NCI-H1930 (cell line): ENCODE measurements around the gene NCF4.

ENCODE experiments used
- DNase-seq, 2 experiments: peaks; one replicate each; lab custom pipeline; 2025; lab: John Stamatoyannopoulos, UW

NCF4 gene

DNA sequence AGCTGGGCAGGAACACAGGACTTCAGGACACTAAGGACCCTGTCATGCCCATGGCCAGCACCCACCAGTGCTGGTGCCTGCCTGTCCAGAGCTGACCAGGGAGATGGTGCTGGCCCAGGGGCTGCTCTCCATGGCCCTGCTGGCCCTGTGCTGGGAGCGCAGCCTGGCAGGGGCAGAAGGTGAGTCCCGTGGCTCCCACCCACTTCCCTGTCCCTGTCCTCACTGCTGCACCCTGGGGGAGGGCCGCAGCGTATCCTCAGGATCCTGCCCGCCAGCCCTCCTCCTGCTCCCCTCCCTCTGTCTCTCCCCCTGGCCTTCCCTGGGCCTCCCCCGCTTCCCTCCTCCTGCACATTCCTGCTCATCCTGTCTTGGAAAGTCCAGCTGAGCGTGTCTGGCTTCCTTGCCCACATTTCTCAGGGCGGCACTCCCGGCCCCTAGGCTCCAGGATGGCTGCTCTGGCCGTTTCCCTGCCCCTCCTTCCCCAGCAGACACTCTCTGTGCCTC is 61.4 kb downstream of the NCF4 start:
- no peak for DNase-seq

DNA sequence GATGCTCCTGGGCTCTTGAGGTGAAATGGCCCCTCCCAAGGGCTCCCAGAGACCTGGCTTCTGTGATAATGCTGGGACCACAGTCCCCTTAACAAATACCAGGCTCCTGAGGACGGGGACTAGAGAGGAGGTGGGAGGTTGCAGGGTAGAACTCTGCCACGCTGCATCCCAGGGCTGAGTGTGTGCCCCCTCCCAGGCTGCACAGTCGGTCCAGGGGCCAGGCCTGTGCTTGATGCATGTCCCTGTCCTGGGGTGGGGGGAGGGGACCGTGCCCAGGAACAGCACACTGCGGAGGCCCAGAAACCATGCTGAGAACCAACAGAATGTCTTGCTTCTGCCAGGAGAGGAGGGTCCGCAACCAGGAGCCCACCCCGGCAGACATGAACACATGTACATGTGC is 61.9 kb downstream of the NCF4 start:
- no peak for DNase-seq

DNA sequence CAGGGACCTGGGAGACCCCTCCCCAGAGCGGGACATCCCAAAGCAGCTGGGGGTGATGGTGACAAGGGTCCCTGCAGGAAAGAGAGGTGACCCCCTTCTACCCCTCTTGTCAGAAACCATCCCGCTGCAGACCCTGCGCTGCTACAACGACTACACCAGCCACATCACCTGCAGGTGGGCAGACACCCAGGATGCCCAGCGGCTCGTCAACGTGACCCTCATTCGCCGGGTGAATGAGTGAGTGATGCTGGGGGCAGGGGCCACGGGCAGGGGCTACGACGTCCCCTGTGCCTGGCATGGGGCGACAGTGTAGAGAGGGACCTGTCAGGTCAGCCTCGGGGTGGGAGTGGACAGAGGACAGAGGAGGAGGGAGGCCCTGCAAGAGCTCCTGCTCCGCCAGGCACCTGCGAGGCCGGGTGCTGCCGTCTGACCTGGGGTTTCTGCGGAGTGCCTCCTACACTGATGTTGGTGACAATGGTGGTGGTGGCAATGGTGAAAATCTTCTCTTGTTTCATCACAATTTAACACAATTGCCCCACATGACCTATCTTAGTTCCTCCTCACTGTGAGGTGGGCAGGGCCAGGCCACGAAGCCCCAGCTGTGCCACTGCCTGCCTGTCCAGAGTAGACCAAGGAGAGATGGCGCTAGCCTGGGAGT is 62.5 kb downstream of the NCF4 start:
- DNase-seq, result no peak

DNA sequence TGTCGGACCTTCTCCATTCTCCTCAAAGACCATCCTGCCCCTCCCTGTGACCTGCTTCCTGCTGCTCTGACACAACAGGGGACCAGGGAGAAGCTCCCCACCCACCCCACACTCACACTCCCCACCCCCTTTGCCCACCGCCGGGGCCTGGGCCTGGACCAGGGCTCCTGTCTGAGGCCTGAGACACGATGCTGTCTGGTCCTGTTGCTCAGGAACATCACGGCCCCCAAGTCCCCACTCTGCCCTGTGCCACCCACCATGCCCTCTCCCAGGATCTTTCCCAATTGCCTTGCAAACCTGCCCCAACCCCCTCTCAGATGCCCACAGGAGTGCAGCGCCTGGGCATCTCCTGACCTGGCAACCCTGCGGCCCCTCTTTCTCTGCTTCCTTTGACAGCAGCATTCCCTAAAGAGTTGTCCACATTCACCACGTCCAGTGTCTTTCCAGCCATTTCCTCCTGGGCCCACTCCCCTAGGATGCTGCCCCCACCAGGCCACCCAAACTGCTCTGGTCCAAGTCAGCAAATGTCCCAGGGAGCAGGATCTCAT is 63.4 kb downstream of the NCF4 start:
- no peak for DNase-seq

DNA sequence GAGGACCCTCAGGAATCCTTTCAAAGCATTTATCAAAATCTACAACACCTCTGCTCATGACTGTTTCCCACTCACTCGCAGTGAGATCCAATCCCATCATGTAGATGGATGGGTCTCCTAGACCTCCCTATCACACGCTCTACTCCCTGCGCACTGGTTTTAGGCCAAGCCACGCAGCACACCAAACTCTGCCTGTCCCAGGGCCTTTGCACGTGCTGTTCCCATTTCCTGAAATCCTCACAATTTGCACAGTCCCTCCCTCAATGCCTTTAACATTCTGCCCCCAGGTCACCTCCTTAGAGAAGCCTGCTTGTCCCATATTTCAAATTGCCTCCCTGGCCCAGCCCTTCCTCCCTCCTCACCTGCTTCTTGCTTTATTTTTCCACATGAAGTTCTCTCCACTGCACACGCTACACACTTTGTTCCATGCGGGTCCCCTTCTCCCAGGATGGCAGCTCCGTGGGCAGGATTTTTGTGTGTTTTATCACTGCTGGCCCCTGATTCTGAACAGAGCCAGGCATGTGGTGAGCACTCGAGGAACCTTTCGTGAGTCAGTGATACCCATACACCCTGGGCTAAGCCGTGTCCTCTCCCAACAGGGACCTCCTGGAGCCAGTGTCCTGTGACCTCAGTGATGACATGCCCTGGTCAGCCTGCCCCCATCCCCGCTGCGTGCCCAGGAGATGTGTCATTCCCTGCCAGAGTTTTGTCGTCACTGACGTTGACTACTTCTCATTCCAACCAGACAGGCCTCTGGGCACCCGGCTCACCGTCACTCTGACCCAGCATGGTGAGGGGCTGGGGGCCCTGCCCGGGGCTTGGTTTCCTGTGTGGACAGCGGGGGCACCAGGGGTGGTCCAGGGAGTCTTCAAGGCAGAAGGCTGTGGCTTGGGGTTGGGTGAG is 64.8 kb downstream of the NCF4 start:
- DNase-seq, result no peak

DNA sequence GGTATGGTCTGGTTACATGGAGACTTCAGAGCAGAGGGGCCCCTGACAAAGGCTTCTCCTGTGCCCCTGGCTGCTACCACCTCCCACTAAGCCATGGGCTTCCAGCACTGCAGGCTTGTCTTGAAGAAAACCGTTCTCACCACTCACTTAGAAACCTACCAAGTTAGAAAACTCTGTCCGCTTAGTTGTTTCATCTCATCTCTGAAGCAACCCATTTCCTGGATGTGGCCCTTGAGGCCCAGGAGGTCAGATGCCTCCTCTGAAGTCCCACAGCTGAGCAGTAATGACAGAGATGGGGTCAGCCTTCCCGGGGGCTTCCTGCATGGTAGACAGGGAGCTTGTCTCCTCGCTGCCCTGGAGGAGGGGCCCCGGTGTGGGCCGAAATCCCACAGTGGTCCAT is 65.5 kb downstream of the NCF4 start:
- DNase-seq, result no peak

DNA sequence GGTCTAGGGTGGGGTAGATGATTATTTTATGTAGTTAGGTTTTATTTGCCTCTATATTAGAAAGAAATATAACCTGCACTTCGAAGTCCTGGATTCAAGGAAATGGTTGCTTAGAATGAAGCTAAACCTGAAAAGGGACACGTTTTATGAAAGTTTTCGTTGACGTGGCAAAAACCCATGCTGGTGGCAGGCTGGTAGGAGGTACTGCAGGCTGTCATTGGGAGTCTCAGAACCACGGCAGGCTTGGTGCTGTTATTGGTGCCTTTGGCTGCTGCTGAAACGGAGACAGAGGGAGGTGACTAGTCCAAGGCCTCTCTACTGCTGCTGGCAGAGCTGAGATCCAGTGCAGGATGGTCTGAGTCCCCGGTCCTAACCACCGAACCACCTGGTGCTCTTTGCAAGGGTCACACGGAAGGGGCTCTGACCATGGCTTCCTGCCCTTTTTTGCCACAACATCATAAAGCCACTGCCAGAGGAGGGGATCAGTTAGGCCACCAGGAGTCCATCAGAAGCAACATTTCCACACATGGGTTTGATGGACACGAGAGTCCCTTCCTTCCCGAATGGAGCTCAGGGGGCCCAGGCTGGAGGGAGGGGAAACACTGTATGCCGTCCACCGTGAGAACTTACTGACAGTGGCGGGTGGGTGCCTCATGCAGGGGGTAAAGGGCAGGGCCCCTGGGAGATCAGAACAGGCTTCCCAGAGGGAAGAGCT is 66.1 kb downstream of the NCF4 start:
- no peak for DNase-seq
